ENCODE results near the gene ATXN7L1. TPM values are rescaled to one million over a fixed set of nuclear protein-coding genes. Genes with fewer than 3 reads are reported as not detected.

The ATXN7L1 gene
- total and polyA plus RNA-seq, 8 donors: 13.0 to 15.5 (median 13.8) TPM

DNA sequence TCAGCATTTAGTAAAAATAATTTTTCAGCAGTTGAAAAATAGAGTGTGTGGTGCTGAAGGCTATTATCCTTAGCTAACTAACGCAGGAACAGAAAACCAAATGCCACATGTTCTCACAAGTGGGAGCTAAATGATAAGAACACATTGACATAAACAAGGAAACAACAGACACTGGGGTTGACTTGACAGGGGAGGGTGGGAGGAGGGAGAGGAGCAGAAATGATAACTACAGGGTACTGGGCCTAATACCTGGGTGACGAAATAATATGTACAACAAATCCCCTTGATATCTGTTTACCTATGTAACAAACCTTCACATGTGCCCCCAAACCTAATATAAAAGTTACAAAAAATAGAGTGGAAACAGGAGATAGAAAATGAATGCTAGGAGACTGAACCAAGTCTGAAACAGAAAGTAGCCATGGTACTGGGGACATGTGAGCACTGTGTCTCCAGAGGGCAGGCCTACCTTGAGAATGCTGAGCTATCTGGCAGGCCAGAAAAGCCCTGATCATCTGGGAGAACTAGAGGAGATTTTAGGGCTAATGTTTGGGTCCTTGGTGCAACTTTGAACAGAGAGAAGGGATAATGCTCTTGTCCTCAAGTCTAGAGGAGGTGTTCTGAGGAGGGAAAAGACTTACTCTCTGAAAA lies 290.4 kb downstream of the ATXN7L1 start:
- peaks cover 0 to 7% of the 10 kb centered on the region in 2 donors for H3K27me3 ChIP-seq
- peaks cover 0 to 3% of the 10 kb centered on the region in 2 donors for H3K9me3 ChIP-seq
- no peak overlapping the region for H3K27ac ChIP-seq
- peaks cover 0 to 7% of the 10 kb centered on the region in 2 donors for H3K4me1 ChIP-seq
- TF ChIP-seq, protein P1, sequence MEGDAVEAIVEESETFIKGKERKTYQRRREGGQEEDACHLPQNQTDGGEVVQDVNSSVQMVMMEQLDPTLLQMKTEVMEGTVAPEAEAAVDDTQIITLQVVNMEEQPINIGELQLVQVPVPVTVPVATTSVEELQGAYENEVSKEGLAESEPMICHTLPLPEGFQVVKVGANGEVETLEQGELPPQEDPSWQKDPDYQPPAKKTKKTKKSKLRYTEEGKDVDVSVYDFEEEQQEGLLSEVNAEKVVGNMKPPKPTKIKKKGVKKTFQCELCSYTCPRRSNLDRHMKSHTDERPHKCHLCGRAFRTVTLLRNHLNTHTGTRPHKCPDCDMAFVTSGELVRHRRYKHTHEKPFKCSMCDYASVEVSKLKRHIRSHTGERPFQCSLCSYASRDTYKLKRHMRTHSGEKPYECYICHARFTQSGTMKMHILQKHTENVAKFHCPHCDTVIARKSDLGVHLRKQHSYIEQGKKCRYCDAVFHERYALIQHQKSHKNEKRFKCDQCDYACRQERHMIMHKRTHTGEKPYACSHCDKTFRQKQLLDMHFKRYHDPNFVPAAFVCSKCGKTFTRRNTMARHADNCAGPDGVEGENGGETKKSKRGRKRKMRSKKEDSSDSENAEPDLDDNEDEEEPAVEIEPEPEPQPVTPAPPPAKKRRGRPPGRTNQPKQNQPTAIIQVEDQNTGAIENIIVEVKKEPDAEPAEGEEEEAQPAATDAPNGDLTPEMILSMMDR (IDR thresholded peaks at IDR 0.05): no peak
- no peaks in the 10 kb centered on the region for H3K36me3 ChIP-seq
- intact Hi-C loops (cut with DNase I): no loop called here
- no peak for ATAC-seq
- no peak overlapping the region for H3K4me3 ChIP-seq
- DNase-seq: no peak

DNA sequence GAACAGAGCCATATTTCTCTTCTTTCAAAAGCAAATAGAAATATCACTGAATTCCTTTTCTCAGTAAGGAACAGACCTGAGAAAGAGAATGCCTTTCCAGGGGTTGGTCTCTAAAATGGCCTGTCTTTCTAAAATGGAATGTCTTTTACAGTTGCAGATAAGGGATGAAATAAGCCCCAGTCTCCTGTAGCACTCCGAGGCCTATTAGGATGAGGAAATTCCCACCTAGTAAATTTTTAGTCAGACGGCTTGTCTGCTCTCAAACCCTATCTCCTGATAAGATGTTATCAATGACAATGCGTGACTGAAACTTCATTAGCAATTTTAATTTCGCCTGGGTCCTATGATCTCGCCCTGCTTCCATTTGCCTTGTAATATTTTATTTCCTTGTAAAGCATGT lies 292.2 kb downstream of the ATXN7L1 start:
- H3K27ac ChIP-seq: no peak overlapping the region
- DNase-seq (no peak), ATAC-seq (no peak)
- no peaks in the 10 kb centered on the region for H3K36me3 ChIP-seq
- intact Hi-C loops (cut with DNase I): no loop called here
- H3K4me3 ChIP-seq: no peak overlapping the region
- H3K9me3 ChIP-seq: peaks cover 0 to 3% of the 10 kb centered on the region in 2 donors
- TF ChIP-seq, protein P1 (IDR thresholded peaks at IDR 0.05): no peak
- peaks cover 0 to 8% of the 10 kb centered on the region in 2 donors for H3K4me1 ChIP-seq
- peaks cover 0 to 10% of the 10 kb centered on the region in 2 donors for H3K27me3 ChIP-seq

DNA sequence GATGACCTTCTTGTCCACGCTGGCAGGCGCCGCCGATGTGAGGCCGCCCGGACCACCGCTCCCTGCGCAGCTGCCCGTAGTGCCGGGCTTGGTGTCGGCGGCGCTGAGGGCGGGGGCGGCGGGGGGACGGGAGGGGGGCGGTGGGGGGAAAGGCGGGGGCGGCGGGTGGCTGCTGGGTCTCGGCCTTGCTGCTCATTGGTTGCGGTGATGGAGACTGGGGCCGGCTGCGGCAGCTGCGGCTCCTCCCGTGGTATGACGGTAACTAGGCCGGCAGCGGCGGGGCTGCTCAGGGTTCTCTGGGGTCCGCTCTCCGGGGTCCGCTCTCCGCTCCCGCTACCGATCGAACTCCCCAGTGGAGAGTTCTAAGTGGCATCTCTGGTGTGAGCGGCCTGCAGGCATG lies 293.3 kb downstream of the ATXN7L1 start:
- ATAC-seq (no peak), DNase-seq (no peak)
- intact Hi-C loops (cut with DNase I): no loop called here
- Histone ChIP-seq H3K4me1 (peaks cover 0 to 8% of the 10 kb centered on the region in 2 donors), H3K4me3 (no peak overlapping the region), H3K27me3 (peaks cover 0 to 10% of the 10 kb centered on the region in 2 donors), H3K36me3 (no peaks in the 10 kb centered on the region), H3K9me3 (peaks cover 0 to 3% of the 10 kb centered on the region in 2 donors), H3K27ac (no peak overlapping the region)
- TF ChIP-seq, protein P1 (IDR thresholded peaks at IDR 0.05): no peak

DNA sequence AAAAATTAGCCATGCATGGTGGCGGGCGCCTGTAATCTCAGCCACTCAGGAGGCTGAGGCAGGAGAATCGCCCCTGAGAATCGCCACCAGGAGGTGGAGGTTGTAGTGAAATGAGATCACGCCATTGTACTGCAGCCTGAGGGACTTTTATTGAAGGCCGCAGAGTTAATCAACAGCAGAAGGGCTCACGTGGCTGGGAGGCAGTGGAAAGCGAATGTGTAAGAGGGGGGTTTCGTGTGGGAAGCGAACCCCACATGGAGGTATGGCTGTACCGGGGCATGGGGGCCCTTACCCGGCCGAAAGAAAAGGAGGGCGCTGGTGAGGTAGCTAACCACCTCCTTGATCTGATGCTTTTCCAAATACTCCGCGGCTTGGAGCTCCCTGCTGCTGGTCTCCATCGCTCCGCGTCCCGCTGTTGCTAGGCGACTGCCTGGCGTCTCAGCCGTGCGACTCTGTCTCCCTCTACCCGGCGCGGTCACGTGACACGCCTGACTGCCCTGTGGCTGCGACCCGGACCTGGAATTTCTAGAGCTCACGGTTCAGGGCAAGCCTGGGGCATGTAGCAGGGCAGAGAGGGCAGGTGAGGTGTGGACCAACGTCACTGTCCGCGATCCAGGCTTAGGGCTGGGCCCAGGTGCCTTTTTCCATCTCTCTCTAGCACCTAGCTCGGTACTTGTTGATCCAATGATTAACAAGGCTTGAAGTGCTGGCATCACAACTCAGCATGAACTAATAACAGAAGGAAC lies 295.2 kb downstream of the ATXN7L1 start, which contains the start of gene EFCAB10:
TSS of gene EFCAB10 (minus strand) at position 428 of the 746 bp plus-strand sequence. CDS start at position 398, 30 bp downstream.
- Histone ChIP-seq H3K4me1 (peaks cover 0 to 8% of the 10 kb centered on the region in 2 donors), H3K27me3 (peaks cover 0 to 10% of the 10 kb centered on the region in 2 donors), H3K36me3 (no peaks in the 10 kb centered on the region), H3K27ac (no peak within 1 kb of the TSS), H3K4me3 (peak within 1 kb of the TSS; percentile 9 to 16), H3K9me3 (peaks cover 0 to 3% of the 10 kb centered on the region in 2 donors)
- intact Hi-C loops (cut with DNase I): no loop called here
- peak; percentile 99 for ATAC-seq
- TF ChIP-seq, protein P1 (IDR thresholded peaks at IDR 0.05): no peak
- peak; percentile 55 to 94 (median 78) for DNase-seq

Data from left lung (tissue), 10 donors.